ENCODE data around the gene CLSTN3. TPM values are rescaled to one million over a fixed set of nuclear protein-coding genes. Genes with fewer than 3 reads are reported as not detected.

The CLSTN3 gene
- total and polyA plus RNA-seq, 2 donors (not counting 1 experiment from before 2014, with no cell fraction given), result 31.7 to 36.5 TPM

GRCh38 chr12:7122811-7123769, 7.1 kb upstream of the CLSTN3 start:
- intact Hi-C loops (cut with micrococcal nuclease), result no loop called here
- no peak for ATAC-seq (ENCODE audit: low read depth)
- CTCF ChIA-PET, result interaction anchor here (0.6 to 1.1 kb wide), 4 partner anchors 13 to 123 kb away, joined by 3 to 4 read pairs (median 3); partner anchors contain the start of gene C1RL
- H3K27ac Mint-ChIP-seq, result no peak overlapping the region
- H4K20me1 ChIP-seq (ENCODE audit: control insufficient read depth, insufficient read depth, low read length, poor library complexity, severe bottlenecking), result no peaks in the 10 kb centered on the region
- H3K36me3 ChIP-seq (replicated peaks in 1 of 2; ENCODE audit: control extremely low read depth in 1 of 2, control insufficient read depth in 1 of 2, extremely low read depth in 1 of 2, insufficient read depth in 2 of 2, low read length in 1 of 2), result no peaks in the 10 kb centered on the region
- no peaks in the 10 kb centered on the region for H3K79me2 ChIP-seq (ENCODE audit: control insufficient read depth, insufficient read depth, low read length)
- no peaks in the 10 kb centered on the region for H3K9me3 ChIP-seq (ENCODE audit: control extremely low read depth in 1 of 3, control insufficient read depth in 2 of 3, insufficient read depth in 1 of 3, low read length in 2 of 3)
- no peaks in the 10 kb centered on the region for H3K4me1 ChIP-seq (ENCODE audit: control insufficient read depth in 2 of 2, insufficient read depth in 2 of 2, low read length in 2 of 2)
- no peaks in the 10 kb centered on the region for H3K27me3 ChIP-seq (replicated peaks in 1 of 4; ENCODE audit: control extremely low read depth in 1 of 4, control insufficient read depth in 3 of 4, insufficient read depth in 4 of 4, low read length in 3 of 4)
- H3K4me1 Mint-ChIP-seq, result peaks cover 2% of the 10 kb centered on the region
- no peak overlapping the region for H3K27ac ChIP-seq (ENCODE audit: low read length in 2 of 2)
- no peak overlapping the region for H2AFZ ChIP-seq (ENCODE audit: insufficient read depth, low read depth, low read length, poor library complexity, severe bottlenecking)
- no peak overlapping the region for H3K9ac ChIP-seq (ENCODE audit: low read length)
- H3K4me3 ChIP-seq (ENCODE audit: control extremely low read depth in 1 of 5, extremely low read depth in 1 of 5, insufficient read depth in 1 of 5, low read depth in 2 of 5, low read length in 4 of 5), result no peak overlapping the region
- H3K4me2 ChIP-seq (replicated peaks; ENCODE audit: low read depth, low read length, poor library complexity, severe bottlenecking), result no peak overlapping the region
- H3K4me3 Mint-ChIP-seq, result no peak overlapping the region
- DNase-seq, result no peak
- no peaks in the 10 kb centered on the region for H3K9me3 Mint-ChIP-seq (ENCODE audit: insufficient read depth)
- POLR2A ChIA-PET, result no interaction called here
- no peaks in the 10 kb centered on the region for H3K27me3 Mint-ChIP-seq
- WGBS (ENCODE audit: insufficient coverage), result 92% methylated on average over 5 of the region's 7 CpGs
- TF ChIP-seq, protein P1, sequence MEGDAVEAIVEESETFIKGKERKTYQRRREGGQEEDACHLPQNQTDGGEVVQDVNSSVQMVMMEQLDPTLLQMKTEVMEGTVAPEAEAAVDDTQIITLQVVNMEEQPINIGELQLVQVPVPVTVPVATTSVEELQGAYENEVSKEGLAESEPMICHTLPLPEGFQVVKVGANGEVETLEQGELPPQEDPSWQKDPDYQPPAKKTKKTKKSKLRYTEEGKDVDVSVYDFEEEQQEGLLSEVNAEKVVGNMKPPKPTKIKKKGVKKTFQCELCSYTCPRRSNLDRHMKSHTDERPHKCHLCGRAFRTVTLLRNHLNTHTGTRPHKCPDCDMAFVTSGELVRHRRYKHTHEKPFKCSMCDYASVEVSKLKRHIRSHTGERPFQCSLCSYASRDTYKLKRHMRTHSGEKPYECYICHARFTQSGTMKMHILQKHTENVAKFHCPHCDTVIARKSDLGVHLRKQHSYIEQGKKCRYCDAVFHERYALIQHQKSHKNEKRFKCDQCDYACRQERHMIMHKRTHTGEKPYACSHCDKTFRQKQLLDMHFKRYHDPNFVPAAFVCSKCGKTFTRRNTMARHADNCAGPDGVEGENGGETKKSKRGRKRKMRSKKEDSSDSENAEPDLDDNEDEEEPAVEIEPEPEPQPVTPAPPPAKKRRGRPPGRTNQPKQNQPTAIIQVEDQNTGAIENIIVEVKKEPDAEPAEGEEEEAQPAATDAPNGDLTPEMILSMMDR (IDR thresholded peaks at IDR 0.05), result no peak
- TF ChIP-seq EZH2 (IDR thresholded peaks at IDR 0.05; ENCODE audit: borderline replicate concordance, insufficient read depth, low read depth, low read length, poor library complexity, severe bottlenecking), result no peak
